Measurements from ENCODE around the gene NRIP1.

- TF ChIP-seq CHD4 (IDR thresholded peaks at IDR 0.05) (no peak), EGR1 (IDR thresholded peaks at IDR 0.05; ENCODE audit: borderline replicate concordance in 1 of 2, low read depth in 2 of 2, low read length in 2 of 2) (no peak), ASH2L (IDR thresholded peaks at IDR 0.05; ENCODE audit: borderline replicate concordance, low read depth) (no peak)
Observed at GRCh38 chr21:15028186-15028585, 36.6 kb downstream of the NRIP1 start.

Measured in GM12878 (cell line).